IMR-90 (cell line): ENCODE data around the gene NINJ2. TPM values are rescaled to one million over a fixed set of nuclear protein-coding genes. Genes with fewer than 3 reads are reported as not detected.

ENCODE experiments used
- ATAC-seq: fragments of 200-7000 bp; cut with Tn5 transposase; 2 replicates; pipeline ENCODE4 v1.9.1; 2020; ENCODE audit warnings: low read depth, mild to moderate bottlenecking, moderate library complexity
- BruUV-seq: library from RNA; stranded (reverse); fragments of 400-500 nt; replicated peaks from 2 replicates; lab custom pipeline; 2021; lab: Mats Ljungman, UMichigan
- CTCF ChIA-PET: fragments of 300-600 bp; formaldehyde crosslinking; extraction: SDS; loops from one replicate; lab custom pipeline; 2021; ENCODE audit warnings: antibody characterized with exemption; lab: Yijun Ruan, JAX
- POLR2A ChIA-PET: fragments of 300-600 bp; sonication (Branson Sonifier 250); formaldehyde crosslinking; loops from one replicate; lab custom pipeline; 2022; ENCODE audit warnings: antibody characterized with exemption; ENCODE audit not compliant: unreplicated experiment; lab: Charles Lee
- DNase-seq: peaks from one replicate; pipeline ENCODE4 v3.0.0; 2013
- H2AFZ ChIP-seq: replicated peaks from 2 replicates; pipeline ENCODE3; 2013; ENCODE audit warnings: low read length, mild to moderate bottlenecking; ENCODE audit not compliant: poor library complexity
- H2AK5ac ChIP-seq: 2 replicates; pipeline ENCODE4 v1.6.1; 2013; ENCODE audit warnings: low read depth, low read length, inconsistent platforms
- H2AK9ac ChIP-seq: replicated peaks from 2 replicates; pipeline ENCODE3; 2013; ENCODE audit warnings: mild to moderate bottlenecking, low read depth, low read length, moderate library complexity; ENCODE audit not compliant: poor library complexity
- H2BK120ac ChIP-seq: 2 replicates; pipeline ENCODE4 v1.6.1; 2013; ENCODE audit warnings: low read depth, low read length, inconsistent platforms
- H2BK15ac ChIP-seq: 3 replicates; pipeline ENCODE4 v1.6.1; 2013; ENCODE audit warnings: low read depth, low read length, inconsistent platforms
- H2BK20ac ChIP-seq: 2 replicates; pipeline ENCODE4 v1.6.1; 2013; ENCODE audit warnings: low read depth, mild to moderate bottlenecking, inconsistent platforms, low read length, moderate library complexity
- H2BK5ac ChIP-seq: 2 replicates; pipeline ENCODE4 v1.6.1; 2013; ENCODE audit warnings: mild to moderate bottlenecking, low read depth, low read length, inconsistent platforms; ENCODE audit not compliant: poor library complexity, severe bottlenecking
- H3K14ac ChIP-seq: replicated peaks from 2 replicates; pipeline ENCODE4 v1.6.1; 2013; ENCODE audit warnings: low read depth, low read length, inconsistent platforms
- H3K18ac ChIP-seq: 2 replicates; pipeline ENCODE4 v1.6.1; 2013; ENCODE audit warnings: low read depth, low read length, control low read depth
- H3K23ac ChIP-seq: 2 replicates; pipeline ENCODE4 v1.6.1; 2013; ENCODE audit warnings: low read depth, low read length, inconsistent platforms
- H3K27ac ChIP-seq: 2 replicates; pipeline ENCODE4 v1.5.1; 2013; ENCODE audit warnings: mild to moderate bottlenecking, control low read depth, low read length; ENCODE audit not compliant: insufficient read depth
- H3K27me3 ChIP-seq: 2 replicates; pipeline ENCODE4 v1.6.1; 2013; ENCODE audit warnings: low read length; ENCODE audit not compliant: control insufficient read depth, insufficient read depth
- H3K36me3 ChIP-seq: 2 replicates; pipeline ENCODE4 v1.6.1; 2013; ENCODE audit warnings: low read length, mixed read lengths; ENCODE audit not compliant: control insufficient read depth, insufficient read depth
- H3K4ac ChIP-seq: 2 replicates; pipeline ENCODE4 v1.6.1; 2013; ENCODE audit warnings: low read depth, low read length, inconsistent platforms
- H3K4me1 ChIP-seq: 2 replicates; pipeline ENCODE4 v1.6.1; 2013; ENCODE audit warnings: low read length, mixed read lengths; ENCODE audit not compliant: control insufficient read depth, insufficient read depth
- H3K4me2 ChIP-seq: 2 replicates; pipeline ENCODE4 v1.6.1; 2013; ENCODE audit warnings: low read depth, mild to moderate bottlenecking, control low read depth, low read length, moderate library complexity
- H3K4me3 ChIP-seq: 2 replicates; pipeline ENCODE4 v1.5.1; 2013; ENCODE audit warnings: low read depth, mild to moderate bottlenecking, control low read depth, low read length, moderate library complexity; ENCODE audit not compliant: insufficient read depth
- H3K56ac ChIP-seq: 2 replicates; pipeline ENCODE4 v1.6.1; 2013; ENCODE audit warnings: low read length, inconsistent platforms; ENCODE audit not compliant: insufficient read depth; ENCODE audit errors: extremely low read depth
- H3K79me1 ChIP-seq, 2 experiments: 2 replicates each; pipeline ENCODE4 v1.6.1; 2013; ENCODE audit warnings: low read length in 2 of 2, inconsistent platforms in 1 of 2, low read depth in 1 of 2
- H3K9ac ChIP-seq: 2 replicates; pipeline ENCODE4 v1.6.1; 2013; ENCODE audit warnings: low read depth, low read length, control low read depth
- H3K9me1 ChIP-seq: 2 replicates; pipeline ENCODE4 v1.6.1; 2013; ENCODE audit warnings: low read length, inconsistent platforms; ENCODE audit not compliant: insufficient read depth
- H3K9me3 ChIP-seq: 2 replicates; pipeline ENCODE4 v1.6.1; 2013; ENCODE audit warnings: low read length; ENCODE audit not compliant: control insufficient read depth, insufficient read depth
- H4K20me1 ChIP-seq: 2 replicates; pipeline ENCODE4 v1.6.1; 2013; ENCODE audit warnings: low read length, inconsistent platforms; ENCODE audit not compliant: insufficient read depth
- H4K5ac ChIP-seq: 2 replicates; pipeline ENCODE4 v1.6.1; 2013; ENCODE audit warnings: mild to moderate bottlenecking, low read depth, low read length, control low read depth
- H4K8ac ChIP-seq, 2 experiments: 2 replicates each; pipeline ENCODE4 v1.6.1; 2013; ENCODE audit warnings: low read depth in 2 of 2, low read length in 2 of 2, control low read depth in 1 of 2, inconsistent platforms in 1 of 2
- H4K91ac ChIP-seq: 2 replicates; pipeline ENCODE4 v1.6.1; 2013; ENCODE audit warnings: low read depth, low read length, inconsistent platforms; ENCODE audit not compliant: insufficient read depth
- FOS ChIP-seq: fragments of 150-350 bp; IDR thresholded peaks from 2 replicates; pipeline ENCODE4 v1.6.1; 2016; ENCODE audit warnings: low read depth, low read length
- MXI1 ChIP-seq: IDR thresholded peaks from 2 replicates; pipeline ENCODE4 v1.6.1; 2012; ENCODE audit warnings: low read depth, mild to moderate bottlenecking, low read length, moderate library complexity, borderline replicate concordance
- RAD21 ChIP-seq: IDR thresholded peaks from 2 replicates; pipeline ENCODE4 v1.6.1; 2012; ENCODE audit warnings: low read length, improper control_type of control experiment
- WGBS, 2 experiments: methylation state at CpG; one replicate each; pipeline versions ENCODE4 v1.1.5 to v1.1.7; 2013; ENCODE audit warnings: missing lambda C conversion rate in 2 of 2; ENCODE audit not compliant: insufficient read length in 1 of 2; ENCODE audit errors: extremely low coverage in 2 of 2; 5-methylcytosine and 5-hydroxymethylcytosine counted together
- dilution Hi-C: fragments of 300-500 bp; cut with HindIII; formaldehyde crosslinking; loops from one replicate; pipeline ENCODE4 v1.14.3; 2018; ENCODE audit warnings: low sequenced_read_pairs; ENCODE audit not compliant: unreplicated experiment
- in situ Hi-C: fragments of 300-500 bp; cut with MboI; formaldehyde crosslinking; loops from 3 replicates; pipeline ENCODE4 v1.14.3; 2019; ENCODE audit warnings: low sequenced_read_pairs, inconsistent platforms, mixed read lengths
- intact Hi-C: fragments of 100-400 bp; cut with micrococcal nuclease; formaldehyde crosslinking; loops from 2 replicates; pipeline ENCODE4 v1.10.0; 2022
- polyA plus RNA-seq, 3 experiments: library from polyadenylated mRNA; depleted of rRNA; stranded (reverse); fragments of >200 nt; gene quantifications; 2 replicates each; pipeline ENCODE4 v1.2.3, GENCODE V29; 2012; ENCODE audit warnings: low replicate concordance in 1 of 3
- total RNA-seq: library from RNA; depleted of rRNA; stranded (reverse); fragments of >200 nt; gene quantifications from 2 replicates; pipeline ENCODE4 v1.2.3, GENCODE V29; 2012
- TF ChIP-seq, protein P1 (sequence below): fragments of 150-350 bp; IDR thresholded peaks from 2 replicates; pipeline ENCODE4 v1.6.1; 2017; ENCODE audit warnings: mild to moderate bottlenecking, antibody characterized with exemption, low read length, low read depth

The NINJ2 gene
- total and polyA plus RNA-seq, 2 of the 4 experiments (the other 2 are of a cell fraction) = not detected

DNA sequence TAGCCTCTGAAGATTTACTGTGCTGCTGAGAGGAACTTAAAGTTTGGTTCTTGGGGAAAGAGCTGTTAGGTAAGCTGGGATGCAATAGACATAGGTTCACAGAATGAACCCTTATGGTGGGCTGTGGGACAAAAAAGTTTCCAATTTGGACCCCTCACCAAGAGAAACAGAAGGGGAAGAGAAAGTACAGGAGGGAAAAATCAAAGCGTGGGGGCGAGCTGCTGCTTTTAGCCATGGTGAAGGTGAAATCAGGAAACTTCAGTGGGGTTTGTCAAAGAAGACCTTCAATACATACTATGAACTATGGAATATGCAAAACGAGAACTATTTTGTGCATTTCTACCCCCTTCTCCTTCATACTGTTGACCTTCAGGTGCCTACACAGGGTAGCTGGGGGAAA, 10.6 kb upstream of the NINJ2 start:
- no peak overlapping the region for H3K23ac ChIP-seq
- H2BK5ac ChIP-seq = no peak overlapping the region
- no peak for TF ChIP-seq RAD21
- TF ChIP-seq MXI1 = no peak
- TF ChIP-seq, protein P1, sequence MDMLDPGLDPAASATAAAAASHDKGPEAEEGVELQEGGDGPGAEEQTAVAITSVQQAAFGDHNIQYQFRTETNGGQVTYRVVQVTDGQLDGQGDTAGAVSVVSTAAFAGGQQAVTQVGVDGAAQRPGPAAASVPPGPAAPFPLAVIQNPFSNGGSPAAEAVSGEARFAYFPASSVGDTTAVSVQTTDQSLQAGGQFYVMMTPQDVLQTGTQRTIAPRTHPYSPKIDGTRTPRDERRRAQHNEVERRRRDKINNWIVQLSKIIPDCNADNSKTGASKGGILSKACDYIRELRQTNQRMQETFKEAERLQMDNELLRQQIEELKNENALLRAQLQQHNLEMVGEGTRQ = no peak
- TF ChIP-seq FOS = no peak
- no peak overlapping the region for H4K5ac ChIP-seq
- no peaks in the 10 kb centered on the region for H3K36me3 ChIP-seq
- ATAC-seq = no peak
- dilution Hi-C loops (no loop called here), intact Hi-C loops (no loop called here), in situ Hi-C loops (no loop called here)
- H2AK9ac ChIP-seq = no peak overlapping the region
- no peak overlapping the region for H3K27ac ChIP-seq
- no peak overlapping the region for H2AFZ ChIP-seq
- H3K18ac ChIP-seq = no peak overlapping the region
- H3K9me1 ChIP-seq = no peaks in the 10 kb centered on the region
- H3K56ac ChIP-seq = no peak overlapping the region
- H3K4me3 ChIP-seq = no peak overlapping the region
- no peak overlapping the region for H3K14ac ChIP-seq
- WGBS, 2 experiments = no CpG with 5 or more reads among the region's 3 CpGs
- ChIA-PET POLR2A (no interaction called here), CTCF (no interaction called here)
- H4K20me1 ChIP-seq = no peaks in the 10 kb centered on the region
- no peak overlapping the region for H3K9ac ChIP-seq
- no peak for DNase-seq
- H3K4me1 ChIP-seq = no peaks in the 10 kb centered on the region
- no peaks in the 10 kb centered on the region for H3K79me1 ChIP-seq
- H3K9me3 ChIP-seq = no peaks in the 10 kb centered on the region
- H3K4ac ChIP-seq = no peak overlapping the region
- no peak overlapping the region for H2BK120ac ChIP-seq
- H3K4me2 ChIP-seq = no peak overlapping the region
- no peak overlapping the region for H2AK5ac ChIP-seq
- H2BK20ac ChIP-seq = no peak overlapping the region
- H4K91ac ChIP-seq = no peak overlapping the region
- H3K27me3 ChIP-seq = peaks cover 21% of the 10 kb centered on the region
- no TSS peak for BruUV-seq
- H2BK15ac ChIP-seq = no peak overlapping the region
- H4K8ac ChIP-seq = no peak overlapping the region
